Measurements from ENCODE around the gene CDHR1. TPM values are rescaled to one million over a fixed set of nuclear protein-coding genes. Genes with fewer than 3 reads are reported as not detected.

CDHR1 gene
- total and polyA plus RNA-seq, 2 of the 8 experiments (the other 6 are each of a cell fraction or from before 2014, with no cell fraction given), result 3.9 to 10.5 TPM

- TF ChIP-seq CHD7 (IDR thresholded peaks at IDR 0.05; ENCODE audit: insufficient replicate concordance, low read length) (no peak), HDAC6 (IDR thresholded peaks at IDR 0.05; ENCODE audit: low read depth, low read length) (no peak), SIRT6 (IDR thresholded peaks at IDR 0.05; ENCODE audit: low read length) (no peak)
Observed at GRCh38 chr10:84214046-84214572, 19.8 kb downstream of the CDHR1 start (continued).

All from H1 (cell line).